Hindlimb muscle (tissue), 1 donor: ENCODE measurements around the gene UPF2. TPM values are rescaled to one million over a fixed set of nuclear protein-coding genes. Genes with fewer than 3 reads are reported as not detected.
"Not testable (repeated sequence)": the region's sequence is repeated elsewhere in the genome, so short reads cannot be mapped to it uniquely, and the experiment has no call there.

Experiments
- DNase-seq: peaks from one replicate; pipeline ENCODE4 v3.0.0-alpha.2; 2013
- polyA plus RNA-seq: library from polyadenylated mRNA; unstranded; fragments of 120-200 nt; gene quantifications from one replicate; pipeline ENCODE4 v1.2.1, GENCODE V29; 2013; ENCODE audit not compliant: insufficient read length

Gene UPF2, protein sequence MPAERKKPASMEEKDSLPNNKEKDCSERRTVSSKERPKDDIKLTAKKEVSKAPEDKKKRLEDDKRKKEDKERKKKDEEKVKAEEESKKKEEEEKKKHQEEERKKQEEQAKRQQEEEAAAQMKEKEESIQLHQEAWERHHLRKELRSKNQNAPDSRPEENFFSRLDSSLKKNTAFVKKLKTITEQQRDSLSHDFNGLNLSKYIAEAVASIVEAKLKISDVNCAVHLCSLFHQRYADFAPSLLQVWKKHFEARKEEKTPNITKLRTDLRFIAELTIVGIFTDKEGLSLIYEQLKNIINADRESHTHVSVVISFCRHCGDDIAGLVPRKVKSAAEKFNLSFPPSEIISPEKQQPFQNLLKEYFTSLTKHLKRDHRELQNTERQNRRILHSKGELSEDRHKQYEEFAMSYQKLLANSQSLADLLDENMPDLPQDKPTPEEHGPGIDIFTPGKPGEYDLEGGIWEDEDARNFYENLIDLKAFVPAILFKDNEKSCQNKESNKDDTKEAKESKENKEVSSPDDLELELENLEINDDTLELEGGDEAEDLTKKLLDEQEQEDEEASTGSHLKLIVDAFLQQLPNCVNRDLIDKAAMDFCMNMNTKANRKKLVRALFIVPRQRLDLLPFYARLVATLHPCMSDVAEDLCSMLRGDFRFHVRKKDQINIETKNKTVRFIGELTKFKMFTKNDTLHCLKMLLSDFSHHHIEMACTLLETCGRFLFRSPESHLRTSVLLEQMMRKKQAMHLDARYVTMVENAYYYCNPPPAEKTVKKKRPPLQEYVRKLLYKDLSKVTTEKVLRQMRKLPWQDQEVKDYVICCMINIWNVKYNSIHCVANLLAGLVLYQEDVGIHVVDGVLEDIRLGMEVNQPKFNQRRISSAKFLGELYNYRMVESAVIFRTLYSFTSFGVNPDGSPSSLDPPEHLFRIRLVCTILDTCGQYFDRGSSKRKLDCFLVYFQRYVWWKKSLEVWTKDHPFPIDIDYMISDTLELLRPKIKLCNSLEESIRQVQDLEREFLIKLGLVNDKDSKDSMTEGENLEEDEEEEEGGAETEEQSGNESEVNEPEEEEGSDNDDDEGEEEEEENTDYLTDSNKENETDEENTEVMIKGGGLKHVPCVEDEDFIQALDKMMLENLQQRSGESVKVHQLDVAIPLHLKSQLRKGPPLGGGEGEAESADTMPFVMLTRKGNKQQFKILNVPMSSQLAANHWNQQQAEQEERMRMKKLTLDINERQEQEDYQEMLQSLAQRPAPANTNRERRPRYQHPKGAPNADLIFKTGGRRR
- polyA plus RNA-seq: 20.4 TPM

- peak; percentile 97 for DNase-seq
Measured at GRCh38 chr10:12042797-12043651, at the start of gene UPF2. UPF2 (minus strand) TSS chr10:12042809; CDS start chr10:12035423, 7,386 bp downstream.

- DNase-seq: no peak
Measured at GRCh38 chr10:12091421-12091820, 48.8 kb upstream of the UPF2 start.

GRCh38 chr10:12088919-12089318 lies 46.3 kb upstream of the UPF2 start:
- DNase-seq: no peak

- DNase-seq: no peak
Measured at GRCh38 chr10:12081879-12082557, 39.4 kb upstream of the UPF2 start.

GRCh38 chr10:12081470-12081869 lies 38.9 kb upstream of the UPF2 start:
- DNase-seq: no peak

- no peak for DNase-seq
Measured at GRCh38 chr10:12077580-12078180, 35.1 kb upstream of the UPF2 start.

- DNase-seq: no peak
Measured at GRCh38 chr10:12073526-12073925, 30.9 kb upstream of the UPF2 start.

DNA sequence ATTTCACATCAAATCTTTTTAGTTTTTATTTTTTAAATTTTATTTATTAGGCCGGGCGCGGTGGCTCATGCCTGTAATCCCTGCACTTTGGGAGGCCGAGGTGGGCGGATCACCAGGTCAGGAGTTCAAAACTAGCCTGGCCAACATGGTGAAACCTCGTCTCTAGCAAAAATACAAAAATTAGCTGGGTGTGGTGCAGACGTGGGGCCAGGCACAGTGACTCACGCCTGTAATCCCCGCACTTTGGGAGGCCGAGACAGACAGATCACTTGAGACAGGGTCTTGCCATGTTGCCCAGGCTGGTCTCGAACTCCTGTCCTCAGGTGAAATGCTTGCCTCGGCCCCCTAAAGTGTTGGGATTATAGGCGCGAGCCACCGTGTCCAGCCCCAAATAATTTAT lies 28.8 kb upstream of the UPF2 start:
- not testable (repeated sequence) for DNase-seq

DNA sequence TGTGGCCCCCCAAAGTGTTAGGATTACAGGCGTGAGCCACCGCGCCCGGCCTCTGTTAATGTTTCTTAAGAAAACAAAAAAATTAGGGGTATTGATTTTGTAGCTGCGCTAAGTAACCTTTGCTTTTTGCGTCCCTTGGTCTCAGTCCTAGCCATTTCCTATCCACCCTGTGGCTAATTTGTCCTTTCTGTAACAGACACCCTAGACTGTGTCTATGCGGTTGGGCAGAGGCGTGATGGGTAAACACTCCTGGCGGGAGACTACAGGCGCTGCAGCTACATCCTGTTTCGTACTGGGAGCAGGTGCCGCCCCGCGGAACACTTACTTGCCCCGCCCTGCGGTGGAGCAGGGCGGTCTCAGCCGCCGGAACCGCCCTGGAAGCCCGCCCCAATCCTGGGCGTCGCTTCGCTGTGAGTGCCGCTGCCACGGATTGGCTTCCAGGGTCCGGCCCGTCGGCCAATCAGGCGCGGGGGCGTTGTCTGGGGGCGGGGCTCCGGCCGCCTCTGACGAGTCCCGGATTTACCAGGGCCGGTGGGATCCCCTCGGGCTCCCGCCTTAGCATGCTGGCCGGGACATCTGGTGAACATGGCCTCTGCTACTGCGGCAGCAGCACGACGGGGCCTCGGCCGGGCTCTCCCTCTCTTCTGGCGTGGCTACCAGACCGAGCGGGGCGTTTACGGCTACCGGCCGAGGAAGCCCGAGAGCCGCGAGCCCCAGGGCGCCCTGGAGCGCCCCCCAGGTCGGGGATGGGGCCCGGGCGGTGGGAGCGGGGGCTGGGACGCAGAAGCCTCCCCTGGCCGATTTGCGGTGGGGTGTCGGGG lies 26.1 kb upstream of the UPF2 start, which contains the start of gene DHTKD1:
Gene DHTKD1, plus strand, starts transcription at position 506 of the 821 bp plus-strand sequence. Its CDS starts 80 bp downstream, at position 586.
- peak; percentile 99 for DNase-seq

DNA sequence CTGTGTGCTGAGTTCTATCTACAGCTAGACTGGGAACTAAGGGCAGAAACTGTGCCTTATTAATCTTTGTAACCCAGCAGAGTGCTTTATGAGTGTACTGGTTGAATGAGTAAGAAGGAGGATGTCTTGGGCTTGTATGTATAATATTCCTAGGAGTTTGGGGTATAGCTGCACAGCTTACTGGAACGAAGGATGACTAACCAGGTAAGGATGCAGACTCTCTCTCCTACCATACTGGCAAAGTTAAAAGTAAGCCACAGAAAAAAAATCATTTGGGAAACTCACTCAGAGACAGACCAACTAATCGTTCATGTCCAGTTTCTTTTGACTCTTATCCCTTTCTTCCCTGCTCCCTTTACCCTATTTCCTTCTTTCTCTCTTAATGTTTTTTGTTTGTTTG lies 24.7 kb upstream of the UPF2 start:
- DNase-seq: no peak

DNA sequence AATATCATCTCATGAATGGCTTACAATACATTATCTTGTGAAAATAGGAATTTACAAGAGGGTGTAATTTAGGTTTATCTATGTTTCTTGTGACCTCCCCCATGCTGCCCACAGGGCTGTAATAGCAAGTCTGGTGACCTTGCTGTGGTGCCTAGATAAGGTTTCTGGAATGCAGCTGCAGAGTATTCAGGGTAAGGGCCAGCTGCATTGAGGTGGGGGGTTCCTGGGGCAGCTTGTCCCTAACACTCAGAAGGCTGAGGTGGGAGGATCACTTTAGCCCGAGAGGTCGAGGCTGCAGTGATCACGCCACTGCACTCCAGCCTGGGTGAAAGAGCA lies 20.8 kb upstream of the UPF2 start:
- DNase-seq: no peak

DNA sequence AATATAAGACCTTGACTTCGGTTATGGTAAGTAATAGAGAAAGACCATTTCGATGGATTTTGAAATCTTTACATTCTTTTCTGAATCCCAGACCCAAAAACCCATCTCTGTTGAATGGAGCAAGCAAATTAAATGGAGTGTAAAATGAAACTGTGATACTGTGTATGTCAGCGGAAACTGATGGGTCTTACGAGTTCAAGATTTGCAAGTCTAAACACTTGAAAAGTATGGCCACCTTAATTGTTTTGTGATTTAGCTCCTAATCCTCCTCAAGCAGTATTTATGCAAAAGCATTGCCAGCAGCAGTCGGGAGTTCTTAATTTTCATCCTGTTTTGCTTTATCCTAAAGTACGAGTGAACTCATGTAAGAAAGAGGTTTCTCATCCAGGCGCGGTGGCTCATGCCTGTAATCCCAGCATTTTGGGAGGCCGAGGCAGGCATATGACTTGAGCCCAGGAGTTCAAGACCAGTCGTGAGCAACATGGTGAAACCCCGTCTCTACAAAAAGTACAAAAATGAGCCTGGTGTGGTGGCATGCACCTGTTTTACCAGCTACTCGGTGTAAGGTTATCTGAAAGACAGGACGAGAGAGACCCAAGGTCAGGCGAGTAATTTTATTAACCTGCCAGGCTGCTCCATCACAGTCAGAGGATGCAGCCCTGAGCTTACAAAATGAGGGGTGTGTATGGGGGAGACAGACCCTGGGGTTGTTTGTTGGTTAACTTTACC lies 20.3 kb upstream of the UPF2 start:
- no peak for DNase-seq

GRCh38 chr10:12061124-12061523 lies 18.5 kb upstream of the UPF2 start:
- no peak for DNase-seq

- DNase-seq: no peak
Measured at GRCh38 chr10:12056748-12057147, 14.1 kb upstream of the UPF2 start.

DNA sequence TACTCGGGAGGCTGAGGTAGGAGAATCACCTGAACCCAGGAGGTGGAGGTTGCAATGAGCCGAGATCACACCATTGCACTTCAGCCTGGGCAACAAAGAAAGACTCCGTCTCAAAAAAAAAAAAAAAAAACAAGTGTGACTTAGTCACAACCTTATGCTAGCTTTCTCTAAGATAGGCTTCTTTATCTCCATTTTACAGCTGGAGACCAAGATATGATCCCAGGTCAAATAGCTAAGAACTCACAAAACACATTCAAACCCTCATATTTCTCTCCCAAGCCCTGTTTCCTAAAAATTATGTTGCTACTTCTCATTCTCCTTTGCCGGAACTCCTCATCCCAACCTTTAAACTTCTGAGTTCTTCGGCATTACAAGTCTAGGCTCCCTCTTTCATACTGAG lies 13.1 kb upstream of the UPF2 start:
- DNase-seq: no peak

DNA sequence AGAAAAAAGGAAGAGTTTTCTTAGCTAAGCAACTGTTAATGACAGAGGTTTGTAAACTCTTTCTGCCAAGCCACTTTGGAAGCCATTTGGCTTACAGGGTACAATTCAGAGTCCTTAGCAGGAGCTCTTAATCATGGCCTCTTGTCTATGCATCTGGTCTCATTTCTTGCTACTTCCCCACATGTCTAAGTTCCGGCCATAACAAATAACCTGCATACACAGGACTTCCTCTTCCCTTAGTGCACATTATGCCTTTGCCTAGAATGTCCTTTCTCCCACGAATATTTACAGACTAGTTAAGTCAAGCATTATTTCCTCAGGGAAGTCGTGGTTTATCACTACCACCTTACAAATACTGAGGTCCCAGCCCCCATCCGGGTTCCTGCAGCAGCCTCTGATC lies 8.6 kb upstream of the UPF2 start:
- no peak for DNase-seq

DNA sequence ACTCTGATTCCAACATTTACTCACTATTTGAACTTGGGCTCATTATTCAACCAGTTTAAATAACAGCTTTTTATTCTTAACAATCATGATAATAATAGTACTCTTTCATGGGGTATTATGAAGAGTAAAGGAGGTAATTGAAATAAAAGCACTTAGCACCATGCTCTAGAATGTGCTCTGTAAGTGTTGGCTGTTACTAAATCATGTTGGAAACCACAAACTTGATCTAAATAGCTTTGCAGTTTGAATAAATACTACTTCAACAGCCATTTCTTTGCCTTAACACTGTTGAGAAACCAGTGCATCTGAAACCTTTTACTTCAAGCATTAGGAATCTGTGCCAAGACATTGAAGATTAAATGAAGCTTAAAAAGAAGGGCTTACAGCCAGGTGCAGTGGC lies 7.9 kb upstream of the UPF2 start:
- DNase-seq: no peak

DNA sequence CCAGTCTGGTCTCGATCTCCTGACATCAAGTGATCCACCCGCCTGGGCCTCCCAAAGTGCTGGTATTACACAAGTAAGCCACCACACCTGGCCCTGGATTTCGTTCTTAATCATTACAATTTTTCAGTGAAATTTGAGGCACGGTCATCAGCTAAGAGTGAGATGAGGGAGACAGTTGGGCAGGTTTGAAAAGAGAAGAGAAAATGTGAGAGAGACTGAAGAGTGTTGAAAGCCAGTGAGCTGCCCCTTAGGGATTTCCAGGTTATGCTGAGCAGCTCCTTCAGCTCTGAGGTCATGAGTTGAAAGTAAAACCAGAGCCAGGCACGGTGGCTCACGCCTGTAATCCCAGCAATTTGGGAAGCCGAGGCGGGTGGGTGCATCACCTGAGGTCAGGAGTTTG lies 5.9 kb upstream of the UPF2 start:
- DNase-seq: no peak

DNA sequence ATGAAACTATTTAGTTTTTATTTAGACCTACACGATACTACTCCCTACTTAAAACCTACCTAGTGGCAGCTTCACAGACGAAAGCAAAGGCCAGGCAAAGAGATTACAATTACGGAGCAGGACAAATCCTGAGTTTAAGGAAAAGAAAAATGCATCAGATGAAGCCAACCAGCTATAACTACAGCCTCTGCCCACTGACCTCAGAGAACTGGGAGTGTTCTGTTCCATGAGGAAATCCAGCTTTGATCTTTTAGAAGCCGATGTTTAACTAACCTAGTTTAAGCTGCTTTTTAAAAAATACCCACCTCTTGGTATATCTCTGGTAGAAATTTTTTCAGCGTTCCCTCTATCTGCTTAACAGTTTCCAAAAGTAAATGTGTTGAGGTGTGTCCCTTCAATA lies 3.0 kb upstream of the UPF2 start:
- DNase-seq: no peak
